Fibroblast of lung (primary cell): Measurements from ENCODE around the gene COL25A1. TPM values are rescaled to one million over a fixed set of nuclear protein-coding genes. Genes with fewer than 3 reads are reported as not detected.

Experiments used
- DNase-seq, 2 donors: peaks; one replicate each; pipeline versions ENCODE4 v3.0.0 to v3.0.0-alpha.2; 2010; ENCODE audit warnings: low read depth in 2 of 2
- H2AFZ ChIP-seq: 2 replicates; pipeline ENCODE4 v1.5.1; 2012; ENCODE audit warnings: low read length, control low read depth, inconsistent platforms
- H3K27ac ChIP-seq: 2 replicates; pipeline ENCODE4 v1.5.1; 2011; ENCODE audit warnings: low read length, control low read depth; ENCODE audit not compliant: insufficient read depth
- H3K27me3 ChIP-seq: 2 replicates; pipeline ENCODE4 v1.5.1; 2011; ENCODE audit warnings: mild to moderate bottlenecking, low read length; ENCODE audit not compliant: control insufficient read depth, insufficient read depth
- H3K36me3 ChIP-seq: 2 replicates; pipeline ENCODE4 v1.5.1; 2011; ENCODE audit warnings: low read length; ENCODE audit not compliant: control insufficient read depth, insufficient read depth
- H3K4me1 ChIP-seq: 2 replicates; pipeline ENCODE4 v1.5.1; 2011; ENCODE audit warnings: low read length; ENCODE audit not compliant: control insufficient read depth, insufficient read depth; ENCODE audit errors: extremely low read depth
- H3K4me2 ChIP-seq: 2 replicates; pipeline ENCODE4 v1.5.1; 2011; ENCODE audit warnings: low read length, control low read depth; ENCODE audit not compliant: insufficient read depth; ENCODE audit errors: extremely low read depth
- H3K4me3 ChIP-seq, 4 experiments: fragments of 200-600 bp in 1 of 4; sonication (generic) in 1 of 4; replicated peaks in 1 of 4; 2 replicates each; pipeline ENCODE4 v1.5.1; 2011 to 2016; ENCODE audit warnings: low read length in 4 of 4, low read depth in 3 of 4, mild to moderate bottlenecking in 3 of 4, control low read depth in 2 of 4, inconsistent platforms in 1 of 4, mixed read lengths in 1 of 4; ENCODE audit not compliant: insufficient read depth in 1 of 4; ENCODE audit errors: control extremely low read depth in 1 of 4
- H3K79me2 ChIP-seq: 2 replicates; pipeline ENCODE4 v1.5.1; 2012; ENCODE audit warnings: mild to moderate bottlenecking, low read length, inconsistent platforms; ENCODE audit not compliant: control insufficient read depth, insufficient read depth
- H3K9ac ChIP-seq: 2 replicates; pipeline ENCODE4 v1.5.1; 2011; ENCODE audit warnings: mild to moderate bottlenecking, low read length, control low read depth; ENCODE audit not compliant: insufficient read depth
- H3K9me3 ChIP-seq: 2 replicates; pipeline ENCODE4 v1.5.1; 2012; ENCODE audit warnings: low read depth, low read length; ENCODE audit not compliant: control insufficient read depth, insufficient read depth
- H4K20me1 ChIP-seq: 2 replicates; pipeline ENCODE4 v1.5.1; 2011; ENCODE audit warnings: low read length; ENCODE audit not compliant: control insufficient read depth, insufficient read depth; ENCODE audit errors: extremely low read depth
- EZH2 ChIP-seq: IDR thresholded peaks from 2 replicates; pipeline ENCODE4 v1.5.1; 2012; ENCODE audit warnings: low read length, control low read depth, mild to moderate bottlenecking; ENCODE audit errors: missing control alignments
- polyA plus RNA-seq, 2 donors: library from polyadenylated mRNA; depleted of rRNA in 1 of 2; stranded (reverse) in 1 of 2; unstranded in 1 of 2; fragments of >200 nt; gene quantifications; 2 replicates each; pipeline ENCODE4 v1.2.1, GENCODE V29; 2011 to 2012; ENCODE audit warnings: missing spikeins in 1 of 2
- total RNA-seq: library from RNA; depleted of rRNA; stranded (reverse); fragments of >200 nt; gene quantifications from 2 replicates; pipeline ENCODE4 v1.2.1, GENCODE V29; 2014
- TF ChIP-seq, protein P1 (sequence below), 2 donors: IDR thresholded peaks in 1 of 2; conservative IDR thresholded peaks in 1 of 2; 1 replicate in 1 of 2; 2 replicates in 1 of 2; pipeline ENCODE4 v1.5.1; 2011 to 2012; ENCODE audit warnings: low read length in 2 of 2, control low read depth in 1 of 2, inconsistent platforms in 1 of 2, low read depth in 1 of 2, mild to moderate bottlenecking in 1 of 2

COL25A1 gene
- total and polyA plus RNA-seq, 2 donors (not counting 1 experiment from before 2014, with no cell fraction given): under 0.01 to 0.01 TPM

DNA sequence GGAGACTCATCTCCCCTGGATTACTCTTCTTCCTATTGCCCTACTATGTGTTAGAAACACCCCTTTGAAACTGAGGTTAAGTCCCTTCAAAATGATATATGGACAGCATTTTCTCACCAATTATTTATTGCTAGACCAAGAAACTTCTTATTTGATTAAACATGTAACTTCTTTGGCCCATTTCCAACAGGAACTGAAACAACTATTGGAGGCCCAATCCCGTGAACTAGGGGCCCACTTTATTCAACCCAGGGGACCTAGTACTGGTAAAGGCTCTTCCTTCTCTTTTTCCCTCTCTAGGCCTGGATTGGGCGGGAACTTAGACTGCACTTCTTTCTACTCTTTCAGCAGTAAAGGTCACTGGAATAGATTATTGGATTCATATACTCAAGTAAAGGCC, 16.7 kb upstream of the COL25A1 start:
- Histone ChIP-seq H3K9me3 (no peaks in the 10 kb centered on the region), H4K20me1 (no peaks in the 10 kb centered on the region), H3K4me2 (no peak overlapping the region), H3K27me3 (no peaks in the 10 kb centered on the region), H3K9ac (no peak overlapping the region), H3K79me2 (no peaks in the 10 kb centered on the region), H3K4me1 (no peaks in the 10 kb centered on the region), H3K27ac (no peak overlapping the region), H3K4me3 (no peak overlapping the region), H3K36me3 (no peaks in the 10 kb centered on the region), H2AFZ (no peak overlapping the region)
- TF ChIP-seq, protein P1, sequence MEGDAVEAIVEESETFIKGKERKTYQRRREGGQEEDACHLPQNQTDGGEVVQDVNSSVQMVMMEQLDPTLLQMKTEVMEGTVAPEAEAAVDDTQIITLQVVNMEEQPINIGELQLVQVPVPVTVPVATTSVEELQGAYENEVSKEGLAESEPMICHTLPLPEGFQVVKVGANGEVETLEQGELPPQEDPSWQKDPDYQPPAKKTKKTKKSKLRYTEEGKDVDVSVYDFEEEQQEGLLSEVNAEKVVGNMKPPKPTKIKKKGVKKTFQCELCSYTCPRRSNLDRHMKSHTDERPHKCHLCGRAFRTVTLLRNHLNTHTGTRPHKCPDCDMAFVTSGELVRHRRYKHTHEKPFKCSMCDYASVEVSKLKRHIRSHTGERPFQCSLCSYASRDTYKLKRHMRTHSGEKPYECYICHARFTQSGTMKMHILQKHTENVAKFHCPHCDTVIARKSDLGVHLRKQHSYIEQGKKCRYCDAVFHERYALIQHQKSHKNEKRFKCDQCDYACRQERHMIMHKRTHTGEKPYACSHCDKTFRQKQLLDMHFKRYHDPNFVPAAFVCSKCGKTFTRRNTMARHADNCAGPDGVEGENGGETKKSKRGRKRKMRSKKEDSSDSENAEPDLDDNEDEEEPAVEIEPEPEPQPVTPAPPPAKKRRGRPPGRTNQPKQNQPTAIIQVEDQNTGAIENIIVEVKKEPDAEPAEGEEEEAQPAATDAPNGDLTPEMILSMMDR (conservative IDR thresholded peaks at IDR 0.05 in 1 of 2, IDR thresholded peaks at IDR 0.05 in 1 of 2; ENCODE audit: low read depth in 1 of 2, low read length in 2 of 2): no peak
- no peak for TF ChIP-seq EZH2
- DNase-seq: no peak

DNA sequence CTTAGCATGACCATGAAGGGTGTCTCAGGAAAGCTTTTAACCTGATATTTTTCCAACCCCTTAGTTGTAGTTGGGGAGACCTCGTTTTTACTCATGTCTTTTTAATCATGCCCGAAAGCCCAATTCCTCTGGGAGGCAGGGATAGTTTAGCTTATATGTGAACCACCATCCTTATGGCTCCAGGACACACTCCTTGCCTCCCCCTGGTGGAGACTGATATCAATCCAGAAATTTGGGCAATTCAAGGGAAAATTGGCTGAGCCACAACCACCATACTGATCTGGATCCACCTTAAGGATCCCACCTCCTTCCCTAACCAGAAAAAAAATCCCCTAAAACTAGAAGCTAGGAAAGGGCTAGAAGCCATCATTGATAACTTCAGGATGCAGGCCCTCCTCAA, 13.4 kb upstream of the COL25A1 start:
- Histone ChIP-seq H3K9me3 (no peaks in the 10 kb centered on the region), H3K36me3 (no peaks in the 10 kb centered on the region), H3K4me2 (no peak overlapping the region), H3K4me1 (no peaks in the 10 kb centered on the region), H2AFZ (no peak overlapping the region), H3K27me3 (no peaks in the 10 kb centered on the region), H4K20me1 (no peaks in the 10 kb centered on the region), H3K4me3 (no peak overlapping the region), H3K27ac (no peak overlapping the region), H3K79me2 (no peaks in the 10 kb centered on the region), H3K9ac (no peak overlapping the region)
- TF ChIP-seq, protein P1 (conservative IDR thresholded peaks at IDR 0.05 in 1 of 2, IDR thresholded peaks at IDR 0.05 in 1 of 2; ENCODE audit: low read depth in 1 of 2, low read length in 2 of 2): peak in 1 of 2 donors; percentile 10
- TF ChIP-seq EZH2: no peak
- no peak for DNase-seq

DNA sequence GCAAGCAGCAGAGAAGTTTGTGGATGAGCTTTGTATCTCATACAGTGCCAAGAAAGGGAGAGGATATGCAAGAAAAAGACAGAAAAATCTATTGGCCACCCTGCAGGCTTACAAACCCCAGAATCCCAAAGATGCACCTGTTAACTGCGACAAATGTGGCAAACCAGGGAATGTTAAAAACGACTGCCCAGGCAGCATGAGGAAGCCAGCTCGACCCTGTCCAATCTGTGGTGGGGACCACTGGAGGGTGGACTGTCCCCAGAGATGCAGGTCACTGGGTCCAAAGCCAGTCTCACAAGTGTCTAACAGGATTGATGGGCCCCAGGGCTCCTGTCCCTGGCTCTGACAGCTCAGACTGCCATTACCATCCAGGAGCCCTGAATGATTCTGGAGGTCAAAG, 12.9 kb upstream of the COL25A1 start:
- Histone ChIP-seq H3K79me2 (no peaks in the 10 kb centered on the region), H3K36me3 (no peaks in the 10 kb centered on the region), H3K9me3 (no peaks in the 10 kb centered on the region), H3K27me3 (no peaks in the 10 kb centered on the region), H3K27ac (no peak overlapping the region), H3K4me3 (no peak overlapping the region), H3K4me2 (no peak overlapping the region), H4K20me1 (no peaks in the 10 kb centered on the region), H2AFZ (no peak overlapping the region), H3K4me1 (no peaks in the 10 kb centered on the region), H3K9ac (no peak overlapping the region)
- no peak for DNase-seq
- TF ChIP-seq, protein P1 (conservative IDR thresholded peaks at IDR 0.05 in 1 of 2, IDR thresholded peaks at IDR 0.05 in 1 of 2; ENCODE audit: low read depth in 1 of 2, low read length in 2 of 2): no peak
- no peak for TF ChIP-seq EZH2
